HepG2 (cell line): ENCODE data around the gene SPATA33. TPM values are rescaled to one million over a fixed set of nuclear protein-coding genes. Genes with fewer than 3 reads are reported as not detected.

Source experiments
- AHR ChIP-seq: IDR thresholded peaks from 2 replicates; pipeline ENCODE4 v1.6.1; 2018; ENCODE audit warnings: missing genetic modification reagents, missing compliant biosample characterization
- HDAC1 ChIP-seq: sonication (generic); formaldehyde crosslinking; IDR thresholded peaks from 2 replicates; pipeline ENCODE4 v1.5.1; 2020; ENCODE audit warnings: mild to moderate bottlenecking, missing genetic modification reagents
- JUN ChIP-seq: sonication (generic); formaldehyde crosslinking; IDR thresholded peaks from 2 replicates; pipeline ENCODE4 v1.4.0; 2020; ENCODE audit warnings: mild to moderate bottlenecking, missing genetic modification reagents
- KAT2B ChIP-seq: fragments of 150-350 bp; IDR thresholded peaks from 2 replicates; pipeline ENCODE4 v1.6.1; 2014; ENCODE audit warnings: low read depth, low read length, borderline replicate concordance
- KDM2A ChIP-seq: sonication (generic); formaldehyde crosslinking; IDR thresholded peaks from 2 replicates; pipeline ENCODE4 v1.4.0; 2020; ENCODE audit warnings: low read depth, missing genetic modification reagents, borderline replicate concordance
- NFATC3 ChIP-seq: sonication (generic); formaldehyde crosslinking; IDR thresholded peaks from 2 replicates; pipeline ENCODE4 v1.5.1; 2020; ENCODE audit warnings: mild to moderate bottlenecking, missing genetic modification reagents
- RELA ChIP-seq: sonication (generic); formaldehyde crosslinking; IDR thresholded peaks from 2 replicates; pipeline ENCODE4 v1.4.0; 2020; ENCODE audit warnings: missing genetic modification reagents
- RXRB ChIP-seq: IDR thresholded peaks from 2 replicates; pipeline ENCODE4 v1.6.1; 2016; ENCODE audit warnings: borderline replicate concordance, missing genetic modification reagents, missing compliant biosample characterization
- SRSF4 ChIP-seq: fragments of 200-400 bp; formaldehyde crosslinking; IDR thresholded peaks from one replicate; pipeline ENCODE4 v1.6.1; 2018; ENCODE audit warnings: mild to moderate bottlenecking, low read depth, low read length, moderate library complexity; ENCODE audit not compliant: poor library complexity, severe bottlenecking
- ZNF292 ChIP-seq: sonication (generic); formaldehyde crosslinking; IDR thresholded peaks from 2 replicates; pipeline ENCODE4 v1.8.1; 2022; ENCODE audit warnings: mild to moderate bottlenecking, low read depth, missing genetic modification reagents, borderline replicate concordance
- ZNF317 ChIP-seq: sonication (generic); formaldehyde crosslinking; IDR thresholded peaks from 2 replicates; pipeline ENCODE4 v1.5.0; 2020; ENCODE audit warnings: mild to moderate bottlenecking, missing genetic modification reagents
- ZNF335 ChIP-seq: sonication (generic); formaldehyde crosslinking; IDR thresholded peaks from 2 replicates; pipeline ENCODE4 v1.4.0; 2020; ENCODE audit warnings: missing genetic modification reagents
- ZSCAN12 ChIP-seq: sonication (generic); formaldehyde crosslinking; IDR thresholded peaks from 2 replicates; pipeline ENCODE4 v1.9.0; 2021; ENCODE audit warnings: mild to moderate bottlenecking, missing genetic modification reagents
- polyA plus RNA-seq, 8 experiments: library from polyadenylated mRNA; depleted of rRNA in 3 of 8; stranded (reverse) in 7 of 8; unstranded in 1 of 8; fragments of >200 nt; fragmentation: Illumina TruSeq in 4 of 8; extraction: Trizol in 4 of 8; gene quantifications; 2 replicates each; pipeline versions ENCODE4 v1.2.1 to v1.2.3, GENCODE V29; 2011 to 2016; ENCODE audit warnings: low read depth in 4 of 8, missing spikeins in 1 of 8, mixed read lengths in 1 of 8; ENCODE audit not compliant: insufficient read depth in 1 of 8
- total RNA-seq, 5 experiments: library from RNA; depleted of rRNA; stranded (reverse); fragments of >200 nt; fragmentation: Illumina TruSeq; extraction: Trizol; gene quantifications; 2 replicates each; pipeline ENCODE4 v1.2.3, GENCODE V29; 2016; ENCODE audit warnings: low read depth in 1 of 5
- TF ChIP-seq, protein P1 (sequence below): sonication (generic); formaldehyde crosslinking; IDR thresholded peaks from 2 replicates; pipeline ENCODE4 v1.4.0; 2020; ENCODE audit warnings: missing genetic modification reagents
- TF ChIP-seq, protein P2 (sequence below): sonication (generic); formaldehyde crosslinking; IDR thresholded peaks from 2 replicates; pipeline ENCODE4 v1.5.0; 2020; ENCODE audit warnings: mild to moderate bottlenecking, missing genetic modification reagents, moderate library complexity
- TF ChIP-seq, protein P3 (sequence below): sonication (generic); formaldehyde crosslinking; IDR thresholded peaks from 2 replicates; pipeline ENCODE4 v1.5.0; 2020; ENCODE audit warnings: missing genetic modification reagents
- TF ChIP-seq, protein P4 (sequence below): sonication (generic); formaldehyde crosslinking; IDR thresholded peaks from 2 replicates; pipeline ENCODE4 v1.4.0; 2020; ENCODE audit warnings: missing genetic modification reagents
- TF ChIP-seq, protein P5 (sequence below): sonication (generic); formaldehyde crosslinking; conservative IDR thresholded peaks from 2 replicates; pipeline ENCODE4 v1.8.0; 2022; ENCODE audit warnings: mild to moderate bottlenecking, moderate library complexity, missing genetic modification reagents

The SPATA33 gene
- total and polyA plus RNA-seq, 2 of the 13 experiments (the other 11 are each of a cell fraction or from before 2014, with no cell fraction given) = 5.7 to 11.0 TPM

DNA sequence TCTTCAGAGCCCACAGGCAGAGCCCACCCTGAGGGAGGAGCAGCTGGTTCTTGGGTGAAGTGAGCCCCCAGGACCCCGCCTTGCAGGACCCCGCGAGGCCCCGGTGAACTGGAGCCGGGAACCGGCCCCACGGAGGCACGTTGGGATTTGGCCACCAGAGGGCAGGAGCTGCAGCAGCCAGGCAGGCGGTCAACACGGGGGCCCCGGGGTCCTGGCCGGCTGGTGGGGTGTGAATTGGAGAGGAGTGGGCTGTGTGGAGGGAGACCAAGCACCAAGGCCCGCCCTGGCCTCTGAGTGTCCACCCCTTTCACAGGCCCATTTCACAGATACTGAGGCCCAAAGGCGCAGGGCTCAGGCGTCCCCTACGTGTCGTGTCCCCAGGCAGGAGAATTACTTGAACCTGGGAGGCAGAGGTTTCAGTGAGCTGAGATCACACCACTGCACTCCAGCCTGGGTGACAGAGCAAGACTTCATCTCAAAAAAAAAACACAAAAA, 42.0 kb upstream of the SPATA33 start (continued):
- TF ChIP-seq, protein P1, sequence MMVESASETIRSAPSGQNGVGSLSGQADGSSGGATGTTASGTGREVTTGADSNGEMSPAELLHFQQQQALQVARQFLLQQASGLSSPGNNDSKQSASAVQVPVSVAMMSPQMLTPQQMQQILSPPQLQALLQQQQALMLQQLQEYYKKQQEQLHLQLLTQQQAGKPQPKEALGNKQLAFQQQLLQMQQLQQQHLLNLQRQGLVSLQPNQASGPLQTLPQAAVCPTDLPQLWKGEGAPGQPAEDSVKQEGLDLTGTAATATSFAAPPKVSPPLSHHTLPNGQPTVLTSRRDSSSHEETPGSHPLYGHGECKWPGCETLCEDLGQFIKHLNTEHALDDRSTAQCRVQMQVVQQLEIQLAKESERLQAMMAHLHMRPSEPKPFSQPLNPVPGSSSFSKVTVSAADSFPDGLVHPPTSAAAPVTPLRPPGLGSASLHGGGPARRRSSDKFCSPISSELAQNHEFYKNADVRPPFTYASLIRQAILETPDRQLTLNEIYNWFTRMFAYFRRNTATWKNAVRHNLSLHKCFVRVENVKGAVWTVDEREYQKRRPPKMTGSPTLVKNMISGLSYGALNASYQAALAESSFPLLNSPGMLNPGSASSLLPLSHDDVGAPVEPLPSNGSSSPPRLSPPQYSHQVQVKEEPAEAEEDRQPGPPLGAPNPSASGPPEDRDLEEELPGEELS = 0 out of 2 replicates have a peak, but pooled peaks have one; percentile 29
- TF ChIP-seq ZSCAN12 (CRISPR knock-in tag) (no peak), ZNF335 (CRISPR knock-in tag) (no peak), HDAC1 (CRISPR knock-in tag) (no peak; the same call in 1 of the 2 replicates), NFATC3 (CRISPR knock-in tag) (no peak), KAT2B (no peak), AHR (no peak), KDM2A (peak; percentile 43; the same call in 1 of the 2 replicates), JUN (CRISPR knock-in tag) (no peak), ZNF317 (CRISPR knock-in tag) (no peak), SRSF4 (no peak), RXRB (no peak), RELA (0 out of 2 replicates have a peak, but pooled peaks have one; percentile 58), ZNF292 (no peak)
- TF ChIP-seq, protein P2, sequence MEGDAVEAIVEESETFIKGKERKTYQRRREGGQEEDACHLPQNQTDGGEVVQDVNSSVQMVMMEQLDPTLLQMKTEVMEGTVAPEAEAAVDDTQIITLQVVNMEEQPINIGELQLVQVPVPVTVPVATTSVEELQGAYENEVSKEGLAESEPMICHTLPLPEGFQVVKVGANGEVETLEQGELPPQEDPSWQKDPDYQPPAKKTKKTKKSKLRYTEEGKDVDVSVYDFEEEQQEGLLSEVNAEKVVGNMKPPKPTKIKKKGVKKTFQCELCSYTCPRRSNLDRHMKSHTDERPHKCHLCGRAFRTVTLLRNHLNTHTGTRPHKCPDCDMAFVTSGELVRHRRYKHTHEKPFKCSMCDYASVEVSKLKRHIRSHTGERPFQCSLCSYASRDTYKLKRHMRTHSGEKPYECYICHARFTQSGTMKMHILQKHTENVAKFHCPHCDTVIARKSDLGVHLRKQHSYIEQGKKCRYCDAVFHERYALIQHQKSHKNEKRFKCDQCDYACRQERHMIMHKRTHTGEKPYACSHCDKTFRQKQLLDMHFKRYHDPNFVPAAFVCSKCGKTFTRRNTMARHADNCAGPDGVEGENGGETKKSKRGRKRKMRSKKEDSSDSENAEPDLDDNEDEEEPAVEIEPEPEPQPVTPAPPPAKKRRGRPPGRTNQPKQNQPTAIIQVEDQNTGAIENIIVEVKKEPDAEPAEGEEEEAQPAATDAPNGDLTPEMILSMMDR (CRISPR knock-in tag) = peak; percentile 98
- TF ChIP-seq, protein P3, sequence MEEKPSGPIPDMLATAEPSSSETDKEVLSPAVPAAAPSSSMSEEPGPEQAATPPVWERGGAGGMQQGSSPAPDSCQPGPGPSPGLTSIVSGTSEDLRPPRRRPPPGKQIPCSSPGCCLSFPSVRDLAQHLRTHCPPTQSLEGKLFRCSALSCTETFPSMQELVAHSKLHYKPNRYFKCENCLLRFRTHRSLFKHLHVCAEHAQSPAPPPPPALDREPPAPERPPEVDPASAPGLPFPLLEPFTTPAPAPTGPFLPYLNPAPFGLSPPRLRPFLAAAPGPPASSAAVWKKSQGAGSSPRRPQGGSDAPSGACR = peak; percentile 68; the same call in 1 of the 2 replicates
- TF ChIP-seq, protein P4, sequence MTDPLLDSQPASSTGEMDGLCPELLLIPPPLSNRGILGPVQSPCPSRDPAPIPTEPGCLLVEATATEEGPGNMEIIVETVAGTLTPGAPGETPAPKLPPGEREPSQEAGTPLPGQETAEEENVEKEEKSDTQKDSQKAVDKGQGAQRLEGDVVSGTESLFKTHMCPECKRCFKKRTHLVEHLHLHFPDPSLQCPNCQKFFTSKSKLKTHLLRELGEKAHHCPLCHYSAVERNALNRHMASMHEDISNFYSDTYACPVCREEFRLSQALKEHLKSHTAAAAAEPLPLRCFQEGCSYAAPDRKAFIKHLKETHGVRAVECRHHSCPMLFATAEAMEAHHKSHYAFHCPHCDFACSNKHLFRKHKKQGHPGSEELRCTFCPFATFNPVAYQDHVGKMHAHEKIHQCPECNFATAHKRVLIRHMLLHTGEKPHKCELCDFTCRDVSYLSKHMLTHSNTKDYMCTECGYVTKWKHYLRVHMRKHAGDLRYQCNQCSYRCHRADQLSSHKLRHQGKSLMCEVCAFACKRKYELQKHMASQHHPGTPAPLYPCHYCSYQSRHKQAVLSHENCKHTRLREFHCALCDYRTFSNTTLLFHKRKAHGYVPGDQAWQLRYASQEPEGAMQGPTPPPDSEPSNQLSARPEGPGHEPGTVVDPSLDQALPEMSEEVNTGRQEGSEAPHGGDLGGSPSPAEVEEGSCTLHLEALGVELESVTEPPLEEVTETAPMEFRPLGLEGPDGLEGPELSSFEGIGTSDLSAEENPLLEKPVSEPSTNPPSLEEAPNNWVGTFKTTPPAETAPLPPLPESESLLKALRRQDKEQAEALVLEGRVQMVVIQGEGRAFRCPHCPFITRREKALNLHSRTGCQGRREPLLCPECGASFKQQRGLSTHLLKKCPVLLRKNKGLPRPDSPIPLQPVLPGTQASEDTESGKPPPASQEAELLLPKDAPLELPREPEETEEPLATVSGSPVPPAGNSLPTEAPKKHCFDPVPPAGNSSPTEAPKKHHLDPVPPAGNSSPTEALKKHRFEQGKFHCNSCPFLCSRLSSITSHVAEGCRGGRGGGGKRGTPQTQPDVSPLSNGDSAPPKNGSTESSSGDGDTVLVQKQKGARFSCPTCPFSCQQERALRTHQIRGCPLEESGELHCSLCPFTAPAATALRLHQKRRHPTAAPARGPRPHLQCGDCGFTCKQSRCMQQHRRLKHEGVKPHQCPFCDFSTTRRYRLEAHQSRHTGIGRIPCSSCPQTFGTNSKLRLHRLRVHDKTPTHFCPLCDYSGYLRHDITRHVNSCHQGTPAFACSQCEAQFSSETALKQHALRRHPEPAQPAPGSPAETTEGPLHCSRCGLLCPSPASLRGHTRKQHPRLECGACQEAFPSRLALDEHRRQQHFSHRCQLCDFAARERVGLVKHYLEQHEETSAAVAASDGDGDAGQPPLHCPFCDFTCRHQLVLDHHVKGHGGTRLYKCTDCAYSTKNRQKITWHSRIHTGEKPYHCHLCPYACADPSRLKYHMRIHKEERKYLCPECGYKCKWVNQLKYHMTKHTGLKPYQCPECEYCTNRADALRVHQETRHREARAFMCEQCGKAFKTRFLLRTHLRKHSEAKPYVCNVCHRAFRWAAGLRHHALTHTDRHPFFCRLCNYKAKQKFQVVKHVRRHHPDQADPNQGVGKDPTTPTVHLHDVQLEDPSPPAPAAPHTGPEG = 0 out of 2 replicates have a peak, but pooled peaks have one; percentile 44
- TF ChIP-seq, protein P5, sequence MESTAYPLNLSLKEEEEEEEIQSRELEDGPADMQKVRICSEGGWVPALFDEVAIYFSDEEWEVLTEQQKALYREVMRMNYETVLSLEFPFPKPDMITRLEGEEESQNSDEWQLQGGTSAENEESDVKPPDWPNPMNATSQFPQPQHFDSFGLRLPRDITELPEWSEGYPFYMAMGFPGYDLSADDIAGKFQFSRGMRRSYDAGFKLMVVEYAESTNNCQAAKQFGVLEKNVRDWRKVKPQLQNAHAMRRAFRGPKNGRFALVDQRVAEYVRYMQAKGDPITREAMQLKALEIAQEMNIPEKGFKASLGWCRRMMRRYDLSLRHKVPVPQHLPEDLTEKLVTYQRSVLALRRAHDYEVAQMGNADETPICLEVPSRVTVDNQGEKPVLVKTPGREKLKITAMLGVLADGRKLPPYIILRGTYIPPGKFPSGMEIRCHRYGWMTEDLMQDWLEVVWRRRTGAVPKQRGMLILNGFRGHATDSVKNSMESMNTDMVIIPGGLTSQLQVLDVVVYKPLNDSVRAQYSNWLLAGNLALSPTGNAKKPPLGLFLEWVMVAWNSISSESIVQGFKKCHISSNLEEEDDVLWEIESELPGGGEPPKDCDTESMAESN (CRISPR knock-in tag) = no peak
